Activated naive CD4-positive, alpha-beta T cell treated with anti-CD3 and anti-CD28 coated beads for 36 hours (primary cell): ENCODE results near the gene RAD51B. TPM values are rescaled to one million over a fixed set of nuclear protein-coding genes. Genes with fewer than 3 reads are reported as not detected.

ENCODE experiments used
- CTCF ChIA-PET: fragments of 350-600 bp; sonication (Branson Sonifier 250); formaldehyde crosslinking; loops from one replicate; lab custom pipeline; 2021; ENCODE audit warnings: antibody characterized with exemption; lab: Charles Lee
- DNase-seq: peaks from one replicate; pipeline ENCODE4 v3.0.0-alpha.2; 2020
- H3K27ac Mint-ChIP-seq: one replicate; pipeline ENCODE4 v1.8.0; 2021; ENCODE audit warnings: mild to moderate bottlenecking, mixed read lengths
- H3K27me3 Mint-ChIP-seq: one replicate; pipeline ENCODE4 v1.8.0; 2021; ENCODE audit warnings: low read depth, mixed read lengths
- H3K36me3 Mint-ChIP-seq: one replicate; pipeline ENCODE4 v1.8.0; 2021; ENCODE audit warnings: low read depth, mixed read lengths
- H3K4me1 Mint-ChIP-seq: one replicate; pipeline ENCODE4 v1.8.0; 2021; ENCODE audit warnings: low read depth, mixed read lengths
- H3K4me3 Mint-ChIP-seq: one replicate; pipeline ENCODE4 v1.8.0; 2021; ENCODE audit warnings: mild to moderate bottlenecking, moderate library complexity, mixed read lengths
- H3K9me3 Mint-ChIP-seq: one replicate; pipeline ENCODE4 v1.8.0; 2021; ENCODE audit warnings: mixed read lengths
- intact Hi-C: fragments of 100-400 bp; cut with micrococcal nuclease; formaldehyde crosslinking; loops from one replicate; pipeline ENCODE4 v1.15.1; 2023
- total RNA-seq, 2 experiments: library from RNA; stranded (reverse); gene quantifications; one replicate each; pipeline ENCODE4 v1.2.3, GENCODE V29; 2021

Gene RAD51B
- total RNA-seq, 2 experiments from 2014 or later: 44.8 to 47.6 TPM

- CTCF ChIA-PET: no interaction called here
- H3K36me3 Mint-ChIP-seq: peaks cover 29% of the 10 kb centered on the region
- H3K4me1 Mint-ChIP-seq: no peaks in the 10 kb centered on the region
- H3K27me3 Mint-ChIP-seq: no peaks in the 10 kb centered on the region
- H3K9me3 Mint-ChIP-seq: peaks cover 10% of the 10 kb centered on the region
- no peak overlapping the region for H3K4me3 Mint-ChIP-seq
- no peak for DNase-seq
- intact Hi-C loops: no loop called here
- no peak overlapping the region for H3K27ac Mint-ChIP-seq
Measured at GRCh38 chr14:67846029-67846610, 26.5 kb downstream of the RAD51B start.

GRCh38 chr14:67850066-67850830, 30.7 kb downstream of the RAD51B start:
- Mint-ChIP-seq H3K4me3 (no peak overlapping the region), H3K36me3 (peaks cover 24% of the 10 kb centered on the region), H3K27ac (no peak overlapping the region), H3K27me3 (no peaks in the 10 kb centered on the region), H3K9me3 (peaks cover 8% of the 10 kb centered on the region), H3K4me1 (peaks cover 3% of the 10 kb centered on the region)
- DNase-seq: no peak
- CTCF ChIA-PET: interaction anchor here (0.9 to 2.7 kb wide), 2 partner anchors 12 to 13 kb away, joined by 3 to 8 read pairs; no protein-coding TSS in a partner anchor
- intact Hi-C loops: no loop called here

- intact Hi-C loops: no loop called here
- no peak for DNase-seq
- Mint-ChIP-seq H3K9me3 (peaks cover 6% of the 10 kb centered on the region), H3K27ac (no peak overlapping the region), H3K4me1 (peaks cover 5% of the 10 kb centered on the region), H3K27me3 (no peaks in the 10 kb centered on the region), H3K4me3 (no peak overlapping the region), H3K36me3 (peaks cover 18% of the 10 kb centered on the region)
- CTCF ChIA-PET: interaction anchor here (2.7 kb wide), 1 partner anchor 14 kb away, joined by 8 read pairs; no protein-coding TSS in a partner anchor
Measured at GRCh38 chr14:67851785-67852410, 32.3 kb downstream of the RAD51B start.

GRCh38 chr14:67852926-67853604, 33.5 kb downstream of the RAD51B start:
- CTCF ChIA-PET: interaction anchor here (2.7 kb wide), 1 partner anchor 15 kb away, joined by 8 read pairs; no protein-coding TSS in a partner anchor
- no peaks in the 10 kb centered on the region for H3K27me3 Mint-ChIP-seq
- H3K9me3 Mint-ChIP-seq: peaks cover 4% of the 10 kb centered on the region
- no peak overlapping the region for H3K27ac Mint-ChIP-seq
- H3K4me1 Mint-ChIP-seq: peaks cover 6% of the 10 kb centered on the region
- peaks cover 12% of the 10 kb centered on the region for H3K36me3 Mint-ChIP-seq
- no peak for DNase-seq
- intact Hi-C loops: no loop called here
- no peak overlapping the region for H3K4me3 Mint-ChIP-seq

GRCh38 chr14:67853715-67854114, 34.1 kb downstream of the RAD51B start:
- CTCF ChIA-PET: no interaction called here
- Mint-ChIP-seq H3K27ac (no peak overlapping the region), H3K9me3 (no peaks in the 10 kb centered on the region), H3K4me3 (no peak overlapping the region), H3K27me3 (no peaks in the 10 kb centered on the region), H3K4me1 (peaks cover 9% of the 10 kb centered on the region), H3K36me3 (peaks cover 7% of the 10 kb centered on the region)
- DNase-seq: no peak
- intact Hi-C loops: no loop called here

GRCh38 chr14:67856827-67857226, 37.2 kb downstream of the RAD51B start:
- Mint-ChIP-seq H3K27ac (no peak overlapping the region), H3K4me3 (no peak overlapping the region), H3K9me3 (no peaks in the 10 kb centered on the region), H3K27me3 (no peaks in the 10 kb centered on the region), H3K4me1 (peaks cover 14% of the 10 kb centered on the region), H3K36me3 (peaks cover 5% of the 10 kb centered on the region)
- intact Hi-C loops: no loop called here
- CTCF ChIA-PET: interaction anchor here (0.6 kb wide), 1 partner anchor 82 kb away, joined by 4 read pairs; no protein-coding TSS in a partner anchor
- DNase-seq: no peak

GRCh38 chr14:67857778-67858350, 38.3 kb downstream of the RAD51B start:
- intact Hi-C loops: no loop called here
- CTCF ChIA-PET: interaction anchor here (1.2 kb wide), 1 partner anchor 63 kb away, joined by 4 read pairs; no protein-coding TSS in a partner anchor
- no peaks in the 10 kb centered on the region for H3K27me3 Mint-ChIP-seq
- H3K27ac Mint-ChIP-seq: no peak overlapping the region
- no peaks in the 10 kb centered on the region for H3K9me3 Mint-ChIP-seq
- H3K4me3 Mint-ChIP-seq: no peak overlapping the region
- peaks cover 14% of the 10 kb centered on the region for H3K4me1 Mint-ChIP-seq
- peaks cover 5% of the 10 kb centered on the region for H3K36me3 Mint-ChIP-seq
- no peak for DNase-seq

GRCh38 chr14:67859169-67859749, 39.7 kb downstream of the RAD51B start:
- Mint-ChIP-seq H3K27me3 (no peaks in the 10 kb centered on the region), H3K4me1 (peaks cover 14% of the 10 kb centered on the region), H3K9me3 (no peaks in the 10 kb centered on the region), H3K27ac (no peak overlapping the region), H3K4me3 (no peak overlapping the region), H3K36me3 (peaks cover 5% of the 10 kb centered on the region)
- DNase-seq: no peak
- CTCF ChIA-PET: interaction anchor here (0.6 kb wide), 1 partner anchor 222 kb away, joined by 3 read pairs; no protein-coding TSS in a partner anchor
- intact Hi-C loops: no loop called here

- Mint-ChIP-seq H3K4me3 (no peak overlapping the region), H3K9me3 (no peaks in the 10 kb centered on the region), H3K4me1 (peaks cover 10% of the 10 kb centered on the region), H3K27ac (no peak overlapping the region), H3K27me3 (no peaks in the 10 kb centered on the region), H3K36me3 (peaks cover 23% of the 10 kb centered on the region)
- CTCF ChIA-PET: no interaction called here
- DNase-seq: no peak
- intact Hi-C loops: no loop called here
Measured at GRCh38 chr14:67863223-67863622, 43.6 kb downstream of the RAD51B start.

GRCh38 chr14:67875175-67876006, 55.8 kb downstream of the RAD51B start:
- H3K4me3 Mint-ChIP-seq: no peak overlapping the region
- H3K27ac Mint-ChIP-seq: no peak overlapping the region
- no peak for DNase-seq
- H3K36me3 Mint-ChIP-seq: peaks cover 1% of the 10 kb centered on the region
- H3K27me3 Mint-ChIP-seq: no peaks in the 10 kb centered on the region
- intact Hi-C loops: no loop called here
- H3K9me3 Mint-ChIP-seq: no peaks in the 10 kb centered on the region
- H3K4me1 Mint-ChIP-seq: peaks cover 2% of the 10 kb centered on the region
- CTCF ChIA-PET: no interaction called here

- no peaks in the 10 kb centered on the region for H3K36me3 Mint-ChIP-seq
- no peak overlapping the region for H3K27ac Mint-ChIP-seq
- H3K27me3 Mint-ChIP-seq: no peaks in the 10 kb centered on the region
- CTCF ChIA-PET: interaction anchor here (0.6 kb wide), 1 partner anchor 332 kb away, joined by 3 read pairs; no protein-coding TSS in a partner anchor
- no peak overlapping the region for H3K4me3 Mint-ChIP-seq
- no peak for DNase-seq
- intact Hi-C loops: no loop called here
- peaks cover 14% of the 10 kb centered on the region for H3K4me1 Mint-ChIP-seq
- no peaks in the 10 kb centered on the region for H3K9me3 Mint-ChIP-seq
Measured at GRCh38 chr14:67879026-67879425, 59.4 kb downstream of the RAD51B start.
